Cardiac muscle cell (in vitro differentiated cells and primary cell): ENCODE data around the gene EFCAB9. TPM values are rescaled to one million over a fixed set of nuclear protein-coding genes. Genes with fewer than 3 reads are reported as not detected.

Source experiments
- DNase-seq, 2 donors: peaks; one replicate each; pipeline versions ENCODE4 v3.0.0 to v3.0.0-alpha.2; 2010 to 2017; ENCODE audit warnings: low read depth in 1 of 2, low spot score in 1 of 2
- H3K27ac ChIP-seq: fragments of 200-600 bp; sonication (generic); 2 replicates; pipeline ENCODE4 v1.5.1; 2016
- H3K27me3 ChIP-seq: fragments of 200-600 bp; sonication (generic); 2 replicates; pipeline ENCODE4 v1.6.0; 2016; ENCODE audit warnings: control low read depth
- H3K36me3 ChIP-seq: fragments of 200-600 bp; sonication (generic); 2 replicates; pipeline ENCODE4 v1.5.1; 2016; ENCODE audit warnings: control low read depth
- H3K4me1 ChIP-seq: fragments of 200-600 bp; sonication (generic); 2 replicates; pipeline ENCODE4 v1.8.1; 2017; ENCODE audit warnings: low read depth, mild to moderate bottlenecking, mixed run types
- H3K4me3 ChIP-seq: fragments of 200-600 bp; sonication (generic); 2 replicates; pipeline ENCODE4 v1.5.1; 2016; ENCODE audit warnings: mild to moderate bottlenecking
- H3K9me3 ChIP-seq: fragments of 200-600 bp; sonication (generic); 2 replicates; pipeline ENCODE4 v1.5.1; 2017; ENCODE audit warnings: low read depth, mild to moderate bottlenecking, control low read depth
- polyA plus RNA-seq: library from polyadenylated mRNA; unstranded; fragments of >200 nt; fragmentation: Nextera tagmentation; extraction: Ambion mirVana; gene quantifications from 2 replicates; pipeline ENCODE4 v1.2.1, GENCODE V29; 2016
- total RNA-seq: library from RNA; depleted of rRNA; stranded (reverse); fragments of >200 nt; gene quantifications from 2 replicates; pipeline ENCODE4 v1.2.3, GENCODE V29; 2016
- TF ChIP-seq, protein P1 (sequence below): IDR thresholded peaks from 2 replicates; pipeline ENCODE4 v1.5.1; 2012; ENCODE audit warnings: low read depth, mild to moderate bottlenecking, low read length

EFCAB9 gene
- total and polyA plus RNA-seq, 2 experiments from 2014 or later, result not detected

DNA sequence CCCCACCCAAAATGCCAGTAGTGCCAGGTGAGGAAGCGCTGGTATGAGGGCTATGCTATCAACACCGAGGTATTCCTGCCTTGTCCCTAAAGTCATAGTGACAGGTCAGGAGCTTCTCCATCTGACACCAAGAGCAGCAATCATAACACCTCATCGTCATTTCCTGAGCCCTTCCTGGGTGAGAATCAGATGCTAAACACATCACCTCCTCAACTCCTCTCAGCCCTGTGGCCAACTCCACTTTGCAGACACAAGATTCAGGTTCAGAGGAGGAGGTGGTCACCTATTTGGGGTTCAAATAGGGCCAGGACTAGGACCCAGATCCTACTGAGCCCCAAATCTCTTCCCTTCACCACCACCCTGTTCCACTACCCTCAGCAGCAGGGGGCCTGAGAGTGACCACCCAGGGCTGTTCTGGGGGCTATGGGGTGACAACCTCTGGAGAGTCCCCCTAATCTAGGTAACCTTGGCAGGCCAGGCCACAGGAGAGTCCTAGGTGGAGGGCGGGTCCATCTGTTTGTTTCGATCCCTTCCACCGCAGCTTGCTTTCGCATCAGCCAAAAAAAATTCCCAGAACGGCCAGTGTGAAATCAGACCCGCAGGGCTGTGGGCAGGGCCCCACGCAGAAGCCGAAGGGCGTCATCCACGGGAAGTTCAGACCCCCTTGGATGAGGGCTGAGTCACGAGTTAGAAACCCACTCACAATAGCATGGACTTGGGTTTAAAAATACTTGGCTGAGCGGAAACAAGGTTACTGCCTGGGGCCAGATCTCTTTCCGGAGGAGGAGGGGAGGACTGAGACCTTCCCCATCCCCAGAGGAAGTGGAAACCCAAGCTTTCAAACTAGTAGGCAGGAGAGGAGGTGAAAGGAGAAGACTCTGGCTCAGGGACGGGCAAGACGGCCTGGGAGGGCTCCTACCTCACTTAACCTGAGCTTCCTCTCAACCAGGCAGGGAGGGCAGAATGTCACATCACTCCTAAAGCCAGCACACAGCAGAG lies 14.7 kb upstream of the EFCAB9 start:
- Histone ChIP-seq H3K27me3 (no peaks in the 10 kb centered on the region), H3K4me3 (no peak overlapping the region), H3K4me1 (peaks cover 12% of the 10 kb centered on the region), H3K36me3 (no peaks in the 10 kb centered on the region), H3K9me3 (no peaks in the 10 kb centered on the region), H3K27ac (peak overlapping the region; percentile 14)
- peak; percentile 13 to 76 for DNase-seq
- TF ChIP-seq, protein P1, sequence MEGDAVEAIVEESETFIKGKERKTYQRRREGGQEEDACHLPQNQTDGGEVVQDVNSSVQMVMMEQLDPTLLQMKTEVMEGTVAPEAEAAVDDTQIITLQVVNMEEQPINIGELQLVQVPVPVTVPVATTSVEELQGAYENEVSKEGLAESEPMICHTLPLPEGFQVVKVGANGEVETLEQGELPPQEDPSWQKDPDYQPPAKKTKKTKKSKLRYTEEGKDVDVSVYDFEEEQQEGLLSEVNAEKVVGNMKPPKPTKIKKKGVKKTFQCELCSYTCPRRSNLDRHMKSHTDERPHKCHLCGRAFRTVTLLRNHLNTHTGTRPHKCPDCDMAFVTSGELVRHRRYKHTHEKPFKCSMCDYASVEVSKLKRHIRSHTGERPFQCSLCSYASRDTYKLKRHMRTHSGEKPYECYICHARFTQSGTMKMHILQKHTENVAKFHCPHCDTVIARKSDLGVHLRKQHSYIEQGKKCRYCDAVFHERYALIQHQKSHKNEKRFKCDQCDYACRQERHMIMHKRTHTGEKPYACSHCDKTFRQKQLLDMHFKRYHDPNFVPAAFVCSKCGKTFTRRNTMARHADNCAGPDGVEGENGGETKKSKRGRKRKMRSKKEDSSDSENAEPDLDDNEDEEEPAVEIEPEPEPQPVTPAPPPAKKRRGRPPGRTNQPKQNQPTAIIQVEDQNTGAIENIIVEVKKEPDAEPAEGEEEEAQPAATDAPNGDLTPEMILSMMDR, result no peak

DNA sequence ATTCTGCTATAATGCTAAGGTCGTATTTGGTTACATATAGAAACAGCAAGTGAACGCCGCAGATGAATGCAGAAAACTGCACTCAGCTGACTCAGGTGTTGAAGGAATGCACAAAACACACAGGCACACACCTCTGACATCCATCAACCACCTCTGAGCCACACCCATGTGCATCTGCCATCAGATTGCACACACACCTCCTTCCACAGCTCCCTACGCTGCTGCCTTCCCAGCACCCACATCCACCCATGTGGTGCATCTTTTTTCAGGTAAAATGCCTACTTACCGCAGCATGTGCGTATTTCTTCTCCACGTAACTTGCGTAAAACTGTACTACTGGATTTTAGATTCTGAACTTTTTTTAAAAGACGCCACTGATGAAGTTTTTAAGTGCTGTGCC lies 13.0 kb upstream of the EFCAB9 start:
- H3K27ac ChIP-seq, result no peak overlapping the region
- no peak overlapping the region for H3K4me3 ChIP-seq
- no peaks in the 10 kb centered on the region for H3K27me3 ChIP-seq
- peaks cover 10% of the 10 kb centered on the region for H3K4me1 ChIP-seq
- no peaks in the 10 kb centered on the region for H3K36me3 ChIP-seq
- no peak for DNase-seq
- TF ChIP-seq, protein P1, result no peak
- no peaks in the 10 kb centered on the region for H3K9me3 ChIP-seq

DNA sequence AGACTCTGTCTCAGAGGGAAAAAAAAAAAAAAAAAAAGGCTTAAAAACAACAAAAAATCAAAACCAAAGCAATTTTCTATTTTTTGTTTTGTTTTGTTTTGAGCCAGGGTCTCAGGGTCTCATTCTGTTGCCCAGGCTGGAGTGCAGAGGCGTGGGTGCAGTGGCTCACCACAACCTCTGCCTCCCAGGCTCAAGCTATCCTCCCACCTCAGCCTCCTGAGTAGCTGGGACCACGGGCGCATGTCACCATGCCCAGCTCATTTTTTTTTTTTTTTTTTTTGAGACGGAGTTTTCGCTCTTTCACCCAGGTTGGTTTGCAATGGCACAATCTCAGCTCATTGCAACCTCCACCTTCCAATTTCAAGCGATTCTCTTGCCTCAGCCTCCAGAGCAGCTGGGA lies 11.7 kb upstream of the EFCAB9 start:
- no peak overlapping the region for H3K4me3 ChIP-seq
- no peak for DNase-seq
- no peak overlapping the region for H3K27ac ChIP-seq
- H3K27me3 ChIP-seq, result no peaks in the 10 kb centered on the region
- TF ChIP-seq, protein P1, result no peak
- H3K36me3 ChIP-seq, result no peaks in the 10 kb centered on the region
- no peaks in the 10 kb centered on the region for H3K9me3 ChIP-seq
- H3K4me1 ChIP-seq, result peaks cover 10% of the 10 kb centered on the region

DNA sequence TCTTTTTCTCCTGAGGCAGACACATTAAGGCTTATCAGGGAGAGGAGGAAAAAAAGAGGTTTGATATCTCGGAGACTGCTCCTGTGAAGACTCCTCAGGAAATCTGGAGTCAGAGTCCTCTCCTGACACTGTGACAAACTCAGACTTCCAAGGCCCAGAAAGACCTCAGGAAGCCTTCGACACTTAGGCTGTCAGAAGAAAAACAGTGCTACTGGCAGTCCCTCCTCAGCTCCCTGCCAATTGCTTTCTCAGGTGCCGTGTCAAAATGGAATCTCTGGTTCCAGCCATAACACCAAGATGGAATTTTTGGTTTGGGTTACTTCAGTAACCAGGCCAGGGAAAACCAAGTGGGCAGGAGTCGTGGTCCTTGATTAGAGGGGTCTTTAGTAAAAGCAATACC lies 10.1 kb upstream of the EFCAB9 start:
- TF ChIP-seq, protein P1, result no peak

DNA sequence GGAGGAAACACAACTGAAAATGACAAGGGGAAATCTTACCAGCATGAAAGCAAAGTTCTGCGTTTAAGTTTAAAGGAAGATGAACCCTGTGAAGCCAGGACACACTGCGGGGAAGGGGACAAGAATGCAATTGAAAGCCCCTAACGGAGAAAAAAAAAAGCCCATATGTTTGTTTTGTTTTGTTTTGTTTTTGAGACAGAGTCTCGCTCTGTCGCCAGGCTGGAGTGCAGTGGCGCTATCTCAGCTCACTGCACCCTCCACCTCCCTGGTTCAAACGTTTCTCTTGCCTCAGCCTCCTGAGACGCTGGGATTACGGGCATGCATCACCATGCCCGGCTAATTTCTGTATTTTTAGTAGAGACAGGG lies 8.9 kb upstream of the EFCAB9 start:
- Histone ChIP-seq H3K4me1 (no peaks in the 10 kb centered on the region), H3K4me3 (no peak overlapping the region), H3K27ac (no peak overlapping the region), H3K9me3 (no peaks in the 10 kb centered on the region), H3K27me3 (no peaks in the 10 kb centered on the region), H3K36me3 (no peaks in the 10 kb centered on the region)
- DNase-seq, result no peak
- TF ChIP-seq, protein P1, result no peak

More for the DNA sequence above, 10.1 kb upstream of the EFCAB9 start:
- DNase-seq, result no peak
- Histone ChIP-seq H3K36me3 (no peaks in the 10 kb centered on the region), H3K9me3 (no peaks in the 10 kb centered on the region), H3K27ac (peak overlapping the region; percentile 20), H3K4me1 (peaks cover 6% of the 10 kb centered on the region), H3K4me3 (no peak overlapping the region), H3K27me3 (no peaks in the 10 kb centered on the region)
